Caco-2 (cell line): ENCODE measurements around the gene CCDC144A. TPM values are rescaled to one million over a fixed set of nuclear protein-coding genes. Genes with fewer than 3 reads are reported as not detected.
"Not testable (repeated sequence)": the region's sequence is repeated elsewhere in the genome, so short reads cannot be mapped to it uniquely, and the experiment has no call there.

Source experiments
- Bru-seq: library from RNA; stranded (reverse); fragments of 400-500 nt; gene quantifications from one replicate; lab custom pipeline; 2021; lab: Mats Ljungman, UMichigan
- BruChase-seq, 2 experiments: library from RNA; stranded (reverse); fragments of 400-500 nt; gene quantifications; one replicate each; lab custom pipeline; 2021; lab: Mats Ljungman, UMichigan
- BruUV-seq: library from RNA; stranded (reverse); fragments of 400-500 nt; replicated peaks from 2 replicates; lab custom pipeline; 2021; lab: Mats Ljungman, UMichigan
- CTCF ChIA-PET: fragments of 300-600 bp; sonication (Branson Sonifier 250); formaldehyde crosslinking; loops from one replicate; lab custom pipeline; 2022; ENCODE audit warnings: antibody characterized with exemption; lab: Charles Lee
- POLR2A ChIA-PET: fragments of 300-600 bp; sonication (Branson Sonifier 250); formaldehyde crosslinking; loops from one replicate; lab custom pipeline; 2022; ENCODE audit warnings: antibody characterized with exemption; lab: Charles Lee
- DNase-seq, 2 experiments: peaks; one replicate each; pipeline versions ENCODE4 v3.0.0 to v3.0.0-alpha.2; 2020 to 2022
- H3K27me3 ChIP-seq: replicated peaks from 2 replicates; pipeline ENCODE4 v1.6.0; 2011; ENCODE audit warnings: low read length; ENCODE audit not compliant: control insufficient read depth, insufficient read depth
- H3K36me3 ChIP-seq: 2 replicates; pipeline ENCODE4 v1.5.1; 2011; ENCODE audit warnings: low read length; ENCODE audit not compliant: control insufficient read depth, insufficient read depth
- H3K4me1 ChIP-seq: fragments of 250-450 bp; sonication (Bioruptor Pico); 2 replicates; pipeline ENCODE4 v1.5.1; 2020; ENCODE audit warnings: mild to moderate bottlenecking
- H3K4me3 ChIP-seq: 2 replicates; pipeline ENCODE4 v1.5.1; 2011; ENCODE audit warnings: low read depth, mild to moderate bottlenecking, control low read depth, low read length
- H3K9me3 ChIP-seq: fragments of 250-450 bp; sonication (Bioruptor Pico); 2 replicates; pipeline ENCODE4 v1.5.1; 2020; ENCODE audit warnings: mild to moderate bottlenecking, moderate library complexity
- H3K27ac Mint-ChIP-seq: one replicate; pipeline ENCODE4 v1.8.0; 2022; ENCODE audit warnings: mixed read lengths; ENCODE audit not compliant: unreplicated experiment
- H3K27me3 Mint-ChIP-seq: one replicate; pipeline ENCODE4 v1.8.0; 2022; ENCODE audit warnings: mixed read lengths; ENCODE audit not compliant: insufficient read depth, unreplicated experiment
- H3K36me3 Mint-ChIP-seq: one replicate; pipeline ENCODE4 v1.8.0; 2022; ENCODE audit warnings: mild to moderate bottlenecking, mixed read lengths; ENCODE audit not compliant: insufficient read depth, unreplicated experiment
- H3K4me1 Mint-ChIP-seq: one replicate; pipeline ENCODE4 v1.8.0; 2022; ENCODE audit warnings: low read depth, mixed read lengths; ENCODE audit not compliant: unreplicated experiment
- H3K4me3 Mint-ChIP-seq: one replicate; pipeline ENCODE4 v1.8.0; 2022; ENCODE audit warnings: mild to moderate bottlenecking, moderate library complexity, mixed read lengths; ENCODE audit not compliant: unreplicated experiment
- H3K9me3 Mint-ChIP-seq: one replicate; pipeline ENCODE4 v1.8.0; 2022; ENCODE audit warnings: mixed read lengths; ENCODE audit not compliant: unreplicated experiment
- intact Hi-C: fragments of 100-400 bp; cut with micrococcal nuclease; formaldehyde crosslinking; loops from one replicate; pipeline ENCODE4 v1.10.0; 2022; ENCODE audit not compliant: unreplicated experiment
- long read RNA-seq: library from polyadenylated mRNA; stranded (forward); transcript quantifications from one replicate; pipeline ENCODE4 v2.0.0, GENCODE V29; 2022
- total RNA-seq: library from RNA; stranded (reverse); gene quantifications from 2 replicates; pipeline ENCODE4 v1.2.3, GENCODE V29; 2022
- TF ChIP-seq, protein P1 (sequence below), 2 experiments: fragments of 200-600 bp in 1 of 2; IDR thresholded peaks; 1 replicate in 1 of 2; 2 replicates in 1 of 2; pipeline versions ENCODE4 v1.5.1 to v1.8.0; 2011 to 2022; ENCODE audit warnings: antibody characterized with exemption in 1 of 2, control low read depth in 1 of 2, inconsistent platforms in 1 of 2, low read depth in 1 of 2, low read length in 1 of 2, mild to moderate bottlenecking in 1 of 2, moderate library complexity in 1 of 2; ENCODE audit not compliant: insufficient read depth in 1 of 2, severe bottlenecking in 1 of 2, unreplicated experiment in 1 of 2

Gene CCDC144A, protein sequence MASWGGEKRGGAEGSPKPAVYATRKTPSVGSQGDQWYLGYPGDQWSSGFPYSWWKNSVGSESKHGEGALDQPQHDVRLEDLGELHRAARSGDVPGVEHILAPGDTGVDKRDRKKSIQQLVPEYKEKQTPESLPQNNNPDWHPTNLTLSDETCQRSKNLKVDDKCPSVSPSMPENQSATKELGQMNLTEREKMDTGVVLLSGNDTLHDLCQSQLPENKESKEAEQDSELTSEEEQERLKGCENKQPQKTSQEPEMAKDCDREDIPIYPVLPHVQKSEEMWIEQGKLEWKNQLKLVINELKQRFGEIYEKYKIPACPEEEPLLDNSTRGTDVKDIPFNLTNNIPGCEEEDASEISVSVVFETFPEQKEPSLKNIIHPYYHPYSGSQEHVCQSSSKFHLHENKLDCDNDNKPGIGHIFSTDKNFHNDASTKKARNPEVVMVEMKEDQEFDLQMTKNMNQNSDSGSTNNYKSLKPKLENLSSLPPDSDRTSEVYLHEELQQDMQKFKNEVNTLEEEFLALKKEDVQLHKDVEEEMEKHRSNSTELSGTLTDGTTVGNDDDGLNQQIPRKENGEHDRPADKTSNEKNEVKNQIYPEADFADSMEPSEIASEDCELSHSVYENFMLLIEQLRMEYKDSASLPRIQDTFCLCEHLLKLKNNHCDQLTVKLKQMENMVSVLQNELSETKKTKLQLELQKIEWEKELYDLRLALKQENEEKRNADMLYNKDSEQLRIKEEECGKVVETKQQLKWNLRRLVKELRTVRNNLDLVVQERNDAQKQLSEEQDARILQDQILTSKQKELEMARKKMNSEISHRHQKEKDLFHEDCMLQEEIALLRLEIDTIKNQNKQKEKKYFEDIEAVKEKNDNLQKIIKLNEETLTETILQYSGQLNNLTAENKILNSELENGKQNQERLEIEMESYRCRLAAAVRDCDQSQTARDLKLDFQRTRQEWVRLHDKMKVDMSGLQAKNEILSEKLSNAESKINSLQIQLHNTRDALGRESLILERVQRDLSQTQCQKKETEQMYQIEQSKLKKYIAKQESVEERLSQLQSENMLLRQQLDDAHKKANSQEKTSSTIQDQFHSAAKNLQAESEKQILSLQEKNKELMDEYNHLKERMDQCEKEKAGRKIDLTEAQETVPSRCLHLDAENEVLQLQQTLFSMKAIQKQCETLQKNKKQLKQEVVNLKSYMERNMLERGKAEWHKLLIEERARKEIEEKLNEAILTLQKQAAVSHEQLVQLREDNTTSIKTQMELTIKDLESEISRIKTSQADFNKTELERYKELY (N-terminal part only)
- total RNA-seq (17.0 and 18.1 TPM in 2 replicates), Bru-seq, nascent RNA (percentile 85 among the genes with signal in this experiment), BruChase-seq, experiment 1, labeled RNA remaining after a 2-hour chase (percentile 96 among the genes with signal in this experiment), BruChase-seq, experiment 2, labeled RNA remaining after a 6-hour chase (percentile 98 among the genes with signal in this experiment)
- long read RNA-seq: 0 reads

DNA sequence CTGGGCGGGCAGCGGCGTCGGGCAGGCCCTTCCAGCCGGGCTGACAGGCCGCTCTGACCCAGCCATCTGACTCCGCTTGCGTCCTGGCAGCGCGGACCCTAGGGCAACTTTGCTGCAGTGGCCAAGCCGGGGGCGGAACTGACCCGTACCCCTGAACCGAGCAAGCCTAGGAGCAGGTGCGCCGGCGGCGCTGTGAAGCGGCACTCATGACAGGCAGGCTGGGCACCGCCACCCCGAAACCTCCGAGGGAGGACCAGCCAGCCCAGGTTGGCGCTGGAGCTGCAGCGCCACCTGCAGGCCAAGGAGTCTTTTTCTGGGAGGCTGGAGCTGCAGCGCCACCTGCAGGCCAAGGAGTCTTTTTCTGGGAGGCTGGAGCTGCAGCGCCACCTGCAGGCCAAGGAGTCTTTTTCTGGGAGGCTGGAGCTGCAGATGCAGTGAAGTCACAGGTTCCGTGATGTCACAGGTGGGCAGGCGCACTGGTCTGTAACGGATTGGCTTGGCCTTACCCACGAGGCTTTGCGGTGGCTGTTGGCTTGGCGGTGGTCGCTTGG lies at the start of gene CCDC144A:
TSS of gene CCDC144A (plus strand) at position 511 of the 551 bp plus-strand sequence. CDS start 160 bp downstream, outside the sequence.
- POLR2A ChIA-PET, H3K27ac Mint-ChIP-seq, H3K36me3 Mint-ChIP-seq, BruUV-seq, H3K4me3 ChIP-seq, intact Hi-C loops, H3K4me3 Mint-ChIP-seq, H3K4me1 Mint-ChIP-seq, H3K27me3 ChIP-seq, CTCF ChIA-PET, H3K4me1 ChIP-seq, H3K9me3 Mint-ChIP-seq, H3K27me3 Mint-ChIP-seq, H3K9me3 ChIP-seq, H3K36me3 ChIP-seq: not testable (repeated sequence)
- peak in 1 of 2 experiments; percentile 39 for DNase-seq
- TF ChIP-seq, protein P1, sequence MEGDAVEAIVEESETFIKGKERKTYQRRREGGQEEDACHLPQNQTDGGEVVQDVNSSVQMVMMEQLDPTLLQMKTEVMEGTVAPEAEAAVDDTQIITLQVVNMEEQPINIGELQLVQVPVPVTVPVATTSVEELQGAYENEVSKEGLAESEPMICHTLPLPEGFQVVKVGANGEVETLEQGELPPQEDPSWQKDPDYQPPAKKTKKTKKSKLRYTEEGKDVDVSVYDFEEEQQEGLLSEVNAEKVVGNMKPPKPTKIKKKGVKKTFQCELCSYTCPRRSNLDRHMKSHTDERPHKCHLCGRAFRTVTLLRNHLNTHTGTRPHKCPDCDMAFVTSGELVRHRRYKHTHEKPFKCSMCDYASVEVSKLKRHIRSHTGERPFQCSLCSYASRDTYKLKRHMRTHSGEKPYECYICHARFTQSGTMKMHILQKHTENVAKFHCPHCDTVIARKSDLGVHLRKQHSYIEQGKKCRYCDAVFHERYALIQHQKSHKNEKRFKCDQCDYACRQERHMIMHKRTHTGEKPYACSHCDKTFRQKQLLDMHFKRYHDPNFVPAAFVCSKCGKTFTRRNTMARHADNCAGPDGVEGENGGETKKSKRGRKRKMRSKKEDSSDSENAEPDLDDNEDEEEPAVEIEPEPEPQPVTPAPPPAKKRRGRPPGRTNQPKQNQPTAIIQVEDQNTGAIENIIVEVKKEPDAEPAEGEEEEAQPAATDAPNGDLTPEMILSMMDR (IDR thresholded peaks at IDR 0.05; ENCODE audit: insufficient read depth in 1 of 2, low read depth in 1 of 2, low read length in 1 of 2, severe bottlenecking in 1 of 2, unreplicated experiment in 1 of 2): peak; percentile 35 to 74

DNA sequence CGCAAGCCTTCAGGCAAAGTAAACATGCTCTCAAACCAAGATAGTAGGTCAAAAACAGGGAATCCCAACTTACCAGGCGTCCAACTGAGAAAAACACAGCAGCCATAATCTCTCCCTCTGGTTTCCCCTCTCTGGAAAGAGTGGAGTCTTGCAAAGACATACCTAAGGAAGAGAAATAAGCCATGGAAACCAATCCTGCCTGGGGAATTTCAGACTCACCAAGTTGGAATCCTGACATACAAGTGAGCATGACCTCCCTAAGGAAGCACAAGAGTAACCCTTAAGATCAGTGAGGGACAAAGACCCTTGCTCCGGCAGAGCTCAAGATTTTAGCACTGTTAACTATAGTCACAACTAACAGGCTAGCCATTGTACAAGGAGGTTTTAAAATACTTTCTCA lies 40.5 kb upstream of the CCDC144A start:
- POLR2A ChIA-PET: no interaction called here
- no peaks in the 10 kb centered on the region for H3K27me3 Mint-ChIP-seq
- TF ChIP-seq, protein P1 (IDR thresholded peaks at IDR 0.05; ENCODE audit: insufficient read depth in 1 of 2, low read depth in 1 of 2, low read length in 1 of 2, severe bottlenecking in 1 of 2, unreplicated experiment in 1 of 2): no peak
- H3K4me3 Mint-ChIP-seq: no peak overlapping the region
- no peaks in the 10 kb centered on the region for H3K9me3 ChIP-seq
- peaks cover 7% of the 10 kb centered on the region for H3K4me1 ChIP-seq
- H3K9me3 Mint-ChIP-seq: no peaks in the 10 kb centered on the region
- peaks cover 2% of the 10 kb centered on the region; the same call in 1 of the 2 replicates for H3K36me3 ChIP-seq
- H3K4me3 ChIP-seq: no peak overlapping the region
- peaks cover 9% of the 10 kb centered on the region for H3K4me1 Mint-ChIP-seq
- DNase-seq: no peak
- intact Hi-C loops: no loop called here
- CTCF ChIA-PET: no interaction called here
- H3K36me3 Mint-ChIP-seq: peaks cover 10% of the 10 kb centered on the region
- no TSS peak for BruUV-seq
- no peak overlapping the region for H3K27ac Mint-ChIP-seq
- H3K27me3 ChIP-seq: no peaks in the 10 kb centered on the region
